Body of pancreas (tissue), 4 donors: ENCODE results near the gene GSE1. TPM values are rescaled to one million over a fixed set of nuclear protein-coding genes. Genes with fewer than 3 reads are reported as not detected.
A peak's percentile ranks its signal among the peaks of the same experiment; 100 is the strongest.

Experiments used
- ATAC-seq: fragments of 150-250 bp; one replicate; pipeline ENCODE4 v1.9.1; 2016
- DNase-seq, 4 donors: peaks; one replicate each; pipeline ENCODE4 v3.0.0-alpha.2; 2019
- H3K27ac ChIP-seq, 4 donors: fragments of 200-600 bp; sonication (generic); 1 replicate in 3 of 4; 2 replicates in 1 of 4; pipeline versions ENCODE4 v1.5.1 to v1.6.1; 2016 to 2019; ENCODE audit warnings: mild to moderate bottlenecking in 1 of 4, mixed read lengths in 1 of 4, moderate library complexity in 1 of 4
- H3K27me3 ChIP-seq, 2 donors: fragments of 200-600 bp; sonication (generic); one replicate each; pipeline ENCODE4 v1.6.0; 2016; ENCODE audit warnings: mild to moderate bottlenecking in 1 of 2
- H3K36me3 ChIP-seq, 2 donors: fragments of 200-600 bp; sonication (generic); replicated peaks in 1 of 2; 2 replicates each; pipeline ENCODE4 v1.5.1; 2016; ENCODE audit warnings: low read depth in 2 of 2; ENCODE audit not compliant: insufficient read depth in 1 of 2
- H3K4me1 ChIP-seq: fragments of 200-600 bp; sonication (generic); one replicate; pipeline ENCODE4 v1.6.0; 2016
- H3K4me3 ChIP-seq, 2 donors: fragments of 200-600 bp; sonication (generic); 1 replicate in 1 of 2; 2 replicates in 1 of 2; pipeline ENCODE4 v1.5.1; 2016 to 2019
- H3K9me3 ChIP-seq, 3 donors: fragments of 200-600 bp; sonication (generic); 1 replicate in 2 of 3; 2 replicates in 1 of 3; pipeline ENCODE4 v1.5.1; 2016
- CTCF ChIP-seq, 7 experiments: fragments of 450-650 bp in 4 of 7; fragments of 200-600 bp in 3 of 7; sonication (generic) in 3 of 7; IDR thresholded peaks; one replicate each; pipeline ENCODE4 v1.5.1; 2016 to 2019; ENCODE audit warnings: antibody characterized with exemption in 7 of 7
- POLR2A ChIP-seq, 3 donors: fragments of 450-650 bp; IDR thresholded peaks; one replicate each; pipeline ENCODE4 v1.6.1; 2016; ENCODE audit warnings: antibody characterized with exemption in 3 of 3, mild to moderate bottlenecking in 2 of 3
- WGBS, 2 donors: methylation state at CpG; one replicate each; pipeline ENCODE4 v1.1.5; 2017; 5-methylcytosine and 5-hydroxymethylcytosine counted together
- intact Hi-C: fragments of 100-400 bp; cut with DNase I; formaldehyde crosslinking; loops from one replicate; pipeline ENCODE4 v1.15.1; 2023
- total RNA-seq, 2 donors: library from RNA; depleted of rRNA; stranded (reverse); fragments of >200 nt; gene quantifications; one replicate each; pipeline ENCODE4 v1.1.0, GENCODE V29; 2016

GSE1 gene
- total RNA-seq, 2 donors from 2014 or later = 76.5 to 221 TPM

- Histone ChIP-seq H3K27ac (peak overlapping the region in 3 of 4 donors; percentile 72 to 91 (median 81)), H3K4me1 (peaks cover 65% of the 10 kb centered on the region), H3K27me3 (no peaks in the 10 kb centered on the region), H3K36me3 (no peaks in the 10 kb centered on the region), H3K9me3 (no peaks in the 10 kb centered on the region), H3K4me3 (no peak overlapping the region)
- no peak for ATAC-seq
- intact Hi-C loops = no loop called here
- DNase-seq = no peak
- TF ChIP-seq POLR2A (IDR thresholded peaks at IDR 0.05) = no peak
- no peak for TF ChIP-seq CTCF (IDR thresholded peaks at IDR 0.05)
- WGBS, 2 donors = 79 to 86% methylated on average over 10 of the region's 10 CpGs
Measured at GRCh38 chr16:85601272-85601639, 11.9 kb upstream of the GSE1 start.

GRCh38 chr16:85601730-85602401 lies 11.3 kb upstream of the GSE1 start:
- no peaks in the 10 kb centered on the region for H3K9me3 ChIP-seq
- TF ChIP-seq POLR2A (IDR thresholded peaks at IDR 0.05) (no peak), CTCF (IDR thresholded peaks at IDR 0.05) (no peak)
- H3K36me3 ChIP-seq = no peaks in the 10 kb centered on the region
- H3K4me1 ChIP-seq = peaks cover 71% of the 10 kb centered on the region
- intact Hi-C loops = no loop called here
- peak overlapping the region; percentile 72 to 91 (median 82) for H3K27ac ChIP-seq
- WGBS, 2 donors = 49% methylated on average over 24 to 30 of the region's 30 CpGs
- ATAC-seq = peak; percentile 36
- DNase-seq = peak; percentile 55 to 81 (median 72)
- H3K4me3 ChIP-seq = no peak overlapping the region
- H3K27me3 ChIP-seq = no peaks in the 10 kb centered on the region

- Histone ChIP-seq H3K4me3 (no peak overlapping the region), H3K36me3 (no peaks in the 10 kb centered on the region), H3K27ac (peak overlapping the region; percentile 72 to 91 (median 82)), H3K9me3 (no peaks in the 10 kb centered on the region), H3K27me3 (no peaks in the 10 kb centered on the region), H3K4me1 (peaks cover 79% of the 10 kb centered on the region)
- no peak for TF ChIP-seq POLR2A (IDR thresholded peaks at IDR 0.05)
- TF ChIP-seq CTCF (IDR thresholded peaks at IDR 0.05) = no peak
- intact Hi-C loops = no loop called here
- WGBS, 2 donors = 32 to 52% methylated on average over 4 to 23 of the region's 24 CpGs
- ATAC-seq (peak; percentile 41), DNase-seq (peak; percentile 73 to 92 (median 88))
Measured at GRCh38 chr16:85602402-85603202, 10.5 kb upstream of the GSE1 start.

GRCh38 chr16:85603203-85603755 lies 9.8 kb upstream of the GSE1 start:
- Histone ChIP-seq H3K36me3 (no peaks in the 10 kb centered on the region), H3K27me3 (no peaks in the 10 kb centered on the region), H3K4me1 (peaks cover 86% of the 10 kb centered on the region), H3K9me3 (no peaks in the 10 kb centered on the region), H3K27ac (peak overlapping the region; percentile 72 to 91 (median 82)), H3K4me3 (no peak overlapping the region)
- no peak for TF ChIP-seq POLR2A (IDR thresholded peaks at IDR 0.05)
- TF ChIP-seq CTCF (IDR thresholded peaks at IDR 0.05) = no peak
- ATAC-seq (no peak), DNase-seq (no peak)
- WGBS, 2 donors = 41 to 49% methylated on average over 12 of the region's 12 CpGs
- intact Hi-C loops = no loop called here
